HG02642 (cell line): ENCODE data around the gene XBP1.
"Not testable (repeated sequence)": the region's sequence is repeated elsewhere in the genome, so short reads cannot be mapped to it uniquely, and the experiment has no call there.

Experiments used
- ATAC-seq: cut with Tn5 transposase; IDR thresholded peaks from one replicate; pipeline ENCODE4 v1.9.1; 2021; ENCODE audit warnings: mild to moderate bottlenecking; ENCODE audit not compliant: unreplicated experiment, poor library complexity

Gene XBP1

GRCh38 chr22:28793976-28794584 lies 6.3 kb downstream of the XBP1 start:
- ATAC-seq: no peak

GRCh38 chr22:28792491-28793383 lies 7.6 kb downstream of the XBP1 start:
- peak; percentile 43 for ATAC-seq

GRCh38 chr22:28791841-28792490 lies 8.4 kb downstream of the XBP1 start:
- ATAC-seq: peak; percentile 60

- no peak for ATAC-seq
Observed at GRCh38 chr22:28791124-28791523, 9.2 kb downstream of the XBP1 start.

GRCh38 chr22:28788601-28789000 lies 11.8 kb downstream of the XBP1 start:
- no peak for ATAC-seq

GRCh38 chr22:28783786-28784671 lies 16.3 kb downstream of the XBP1 start:
- no peak for ATAC-seq

- ATAC-seq: no peak
Observed at GRCh38 chr22:28780296-28780695, 20.1 kb downstream of the XBP1 start.

GRCh38 chr22:28779833-28780232 lies 20.5 kb downstream of the XBP1 start:
- no peak for ATAC-seq

- no peak for ATAC-seq
Observed at GRCh38 chr22:28774378-28774777, 26.0 kb downstream of the XBP1 start.

- ATAC-seq: peak; percentile 11
Observed at GRCh38 chr22:28773461-28773867, 26.9 kb downstream of the XBP1 start.

GRCh38 chr22:28772633-28773460 lies 27.5 kb downstream of the XBP1 start, which contains the start of gene CCDC117:
Gene CCDC117 (plus strand): TSS chr22:28772695. CDS start chr22:28772850, 155 bp downstream.
- peak; percentile 93 for ATAC-seq

GRCh38 chr22:28771195-28771791 lies 29.1 kb downstream of the XBP1 start:
- no peak for ATAC-seq

GRCh38 chr22:28769394-28770085 lies 30.8 kb downstream of the XBP1 start:
- ATAC-seq: no peak

- no peak for ATAC-seq
Observed at GRCh38 chr22:28768701-28769393, 31.5 kb downstream of the XBP1 start.

GRCh38 chr22:28766628-28767027 lies 33.7 kb downstream of the XBP1 start:
- no peak for ATAC-seq

GRCh38 chr22:28762000-28762399 lies 38.4 kb downstream of the XBP1 start:
- ATAC-seq: not testable (repeated sequence)

GRCh38 chr22:28761449-28761755 lies 39.0 kb downstream of the XBP1 start:
- no peak for ATAC-seq
